DOHH2 (cell line): ENCODE data around the gene PSME2.

Source experiments
- H3F3A ChIP-seq: fragments of 200-600 bp; sonication (generic), shearing (Covaris generic); 2 replicates; pipeline ENCODE4 v1.6.0; 2016; ENCODE audit warnings: antibody characterized with exemption, mild to moderate bottlenecking; ENCODE audit not compliant: control insufficient read depth, insufficient read depth
- H3K27ac ChIP-seq: fragments of 200-600 bp; sonication (generic); 2 replicates; pipeline ENCODE4 v1.5.1; 2014; ENCODE audit warnings: low read depth, mild to moderate bottlenecking, low read length, moderate library complexity
- H3K27me3 ChIP-seq: fragments of 200-600 bp; sonication (generic); 2 replicates; pipeline ENCODE4 v1.6.1; 2014; ENCODE audit warnings: mild to moderate bottlenecking, low read length, mixed read lengths; ENCODE audit not compliant: control insufficient read depth
- H3K36me3 ChIP-seq: fragments of 200-600 bp; sonication (generic); 2 replicates; pipeline ENCODE4 v1.6.1; 2014; ENCODE audit warnings: mild to moderate bottlenecking, low read length, moderate library complexity, mixed read lengths; ENCODE audit not compliant: control insufficient read depth
- H3K4me1 ChIP-seq: fragments of 200-600 bp; sonication (generic); 2 replicates; pipeline ENCODE4 v1.6.1; 2014; ENCODE audit warnings: mild to moderate bottlenecking, low read length, mixed read lengths; ENCODE audit not compliant: control insufficient read depth
- H3K4me2 ChIP-seq: fragments of 200-600 bp; sonication (generic); 2 replicates; pipeline ENCODE4 v1.6.0; 2014; ENCODE audit warnings: mild to moderate bottlenecking, low read length, moderate library complexity
- H3K4me3 ChIP-seq: fragments of 200-600 bp; sonication (generic); 2 replicates; pipeline ENCODE4 v1.5.1; 2014; ENCODE audit warnings: mild to moderate bottlenecking, low read length, mixed read lengths
- H3K79me2 ChIP-seq: fragments of 200-600 bp; sonication (generic); 2 replicates; pipeline ENCODE4 v1.6.1; 2014; ENCODE audit warnings: mild to moderate bottlenecking, low read length, mixed read lengths; ENCODE audit not compliant: control insufficient read depth
- H3K9me2 ChIP-seq: fragments of 200-600 bp; sonication (generic); replicated peaks from 2 replicates; pipeline ENCODE4 v1.6.1; 2014; ENCODE audit warnings: mild to moderate bottlenecking, low read length, mixed read lengths; ENCODE audit not compliant: control insufficient read depth
- H3K9me3 ChIP-seq: fragments of 200-600 bp; sonication (generic); 2 replicates; pipeline ENCODE4 v1.6.1; 2014; ENCODE audit warnings: antibody characterized with exemption, low read length, mixed read lengths; ENCODE audit not compliant: control insufficient read depth, insufficient read depth
- H4K20me1 ChIP-seq: fragments of 200-600 bp; sonication (generic); 2 replicates; pipeline ENCODE4 v1.6.0; 2014; ENCODE audit warnings: low read depth, mild to moderate bottlenecking, antibody characterized with exemption, low read length, moderate library complexity; ENCODE audit not compliant: control insufficient read depth, insufficient read depth
- EZH2phosphoT487 ChIP-seq: fragments of 200-600 bp; sonication (generic); IDR thresholded peaks from 2 replicates; pipeline ENCODE4 v1.6.1; 2017; ENCODE audit warnings: borderline replicate concordance, mild to moderate bottlenecking, antibody characterized with exemption, low read length, moderate library complexity, mixed read lengths
- TF ChIP-seq, protein P1 (sequence below): fragments of 200-600 bp; sonication (generic); IDR thresholded peaks from one replicate; pipeline ENCODE4 v1.5.1; 2014; ENCODE audit warnings: antibody characterized with exemption, mild to moderate bottlenecking, low read depth, low read length; ENCODE audit not compliant: poor library complexity, severe bottlenecking

The PSME2 gene

GRCh38 chr14:24127673-24128072, 18.7 kb downstream of the PSME2 start:
- no peak for TF ChIP-seq EZH2phosphoT487
- TF ChIP-seq, protein P1, sequence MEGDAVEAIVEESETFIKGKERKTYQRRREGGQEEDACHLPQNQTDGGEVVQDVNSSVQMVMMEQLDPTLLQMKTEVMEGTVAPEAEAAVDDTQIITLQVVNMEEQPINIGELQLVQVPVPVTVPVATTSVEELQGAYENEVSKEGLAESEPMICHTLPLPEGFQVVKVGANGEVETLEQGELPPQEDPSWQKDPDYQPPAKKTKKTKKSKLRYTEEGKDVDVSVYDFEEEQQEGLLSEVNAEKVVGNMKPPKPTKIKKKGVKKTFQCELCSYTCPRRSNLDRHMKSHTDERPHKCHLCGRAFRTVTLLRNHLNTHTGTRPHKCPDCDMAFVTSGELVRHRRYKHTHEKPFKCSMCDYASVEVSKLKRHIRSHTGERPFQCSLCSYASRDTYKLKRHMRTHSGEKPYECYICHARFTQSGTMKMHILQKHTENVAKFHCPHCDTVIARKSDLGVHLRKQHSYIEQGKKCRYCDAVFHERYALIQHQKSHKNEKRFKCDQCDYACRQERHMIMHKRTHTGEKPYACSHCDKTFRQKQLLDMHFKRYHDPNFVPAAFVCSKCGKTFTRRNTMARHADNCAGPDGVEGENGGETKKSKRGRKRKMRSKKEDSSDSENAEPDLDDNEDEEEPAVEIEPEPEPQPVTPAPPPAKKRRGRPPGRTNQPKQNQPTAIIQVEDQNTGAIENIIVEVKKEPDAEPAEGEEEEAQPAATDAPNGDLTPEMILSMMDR, result no peak
- Histone ChIP-seq H3K4me3 (no peak overlapping the region), H3F3A (peaks cover 11% of the 10 kb centered on the region; the same call in 1 of the 2 replicates), H3K4me2 (peak overlapping the region; percentile 28), H3K9me3 (no peaks in the 10 kb centered on the region), H3K36me3 (peaks cover 11% of the 10 kb centered on the region; the same call in 1 of the 2 replicates), H3K27ac (no peak overlapping the region), H4K20me1 (no peaks in the 10 kb centered on the region), H3K27me3 (no peaks in the 10 kb centered on the region), H3K4me1 (peaks cover 15% of the 10 kb centered on the region), H3K9me2 (no peaks in the 10 kb centered on the region), H3K79me2 (no peaks in the 10 kb centered on the region)

DNA sequence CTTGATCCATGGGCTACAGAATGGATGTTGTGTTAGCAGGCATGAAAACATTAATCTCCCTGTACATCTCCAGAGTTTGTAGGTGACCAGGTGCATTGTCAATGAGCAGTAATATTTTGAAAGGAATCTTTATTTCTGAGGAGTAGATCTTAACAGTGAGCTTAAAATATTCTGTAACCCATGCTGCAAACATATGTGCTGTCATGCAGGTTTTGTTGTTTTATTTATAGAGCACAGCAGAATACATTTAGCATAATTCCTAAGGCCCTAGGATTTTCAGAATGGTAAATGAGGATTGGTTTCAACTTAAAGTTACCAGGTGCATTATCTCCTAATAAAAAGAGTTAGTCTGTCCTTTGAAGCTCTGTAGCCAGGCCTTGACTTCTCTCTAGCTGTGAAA, 19.5 kb downstream of the PSME2 start:
- H4K20me1 ChIP-seq, result no peaks in the 10 kb centered on the region
- H3K27ac ChIP-seq, result no peak overlapping the region
- no peaks in the 10 kb centered on the region for H3K9me2 ChIP-seq
- H3K27me3 ChIP-seq, result no peaks in the 10 kb centered on the region
- no peaks in the 10 kb centered on the region for H3K79me2 ChIP-seq
- no peak overlapping the region for H3K4me3 ChIP-seq
- H3K4me2 ChIP-seq, result no peak overlapping the region
- no peaks in the 10 kb centered on the region for H3K9me3 ChIP-seq
- peaks cover 11% of the 10 kb centered on the region; the same call in 1 of the 2 replicates for H3F3A ChIP-seq
- H3K36me3 ChIP-seq, result peaks cover 14% of the 10 kb centered on the region; the same call in 1 of the 2 replicates
- peaks cover 15% of the 10 kb centered on the region for H3K4me1 ChIP-seq
- TF ChIP-seq EZH2phosphoT487, result no peak
- TF ChIP-seq, protein P1, result no peak

GRCh38 chr14:24123424-24124417, 22.7 kb downstream of the PSME2 start:
- Histone ChIP-seq H3K4me3 (no peak overlapping the region), H3K36me3 (peaks cover 40% of the 10 kb centered on the region), H3K9me2 (no peaks in the 10 kb centered on the region), H3K4me2 (no peak overlapping the region), H3K27me3 (no peaks in the 10 kb centered on the region), H3K79me2 (no peaks in the 10 kb centered on the region), H3K4me1 (peaks cover 15% of the 10 kb centered on the region), H3K27ac (no peak overlapping the region), H4K20me1 (no peaks in the 10 kb centered on the region), H3F3A (peaks cover 14% of the 10 kb centered on the region), H3K9me3 (no peaks in the 10 kb centered on the region)
- TF ChIP-seq EZH2phosphoT487, result no peak
- TF ChIP-seq, protein P1, result no peak
